ENCODE results near the gene ZNF768. TPM values are rescaled to one million over a fixed set of nuclear protein-coding genes. Genes with fewer than 3 reads are reported as not detected.

Gene ZNF768
- total RNA-seq, 1 donor from 2014 or later = 30.7 TPM

GRCh38 chr16:30551781-30552180 lies 25.4 kb upstream of the ZNF768 start:
- TF ChIP-seq CTCF (IDR thresholded peaks at IDR 0.05) (no peak), POLR2A (IDR thresholded peaks at IDR 0.05) (no peak), POLR2AphosphoS5 (IDR thresholded peaks at IDR 0.05; ENCODE audit: insufficient read depth in 1 of 2, low read depth in 1 of 2) (no peak)
- H3K36me3 ChIP-seq = peaks cover 0 to 16% of the 10 kb centered on the region in 2 donors
- no peak for DNase-seq (ENCODE audit: extremely low spot score in 2 of 2)
- no peak overlapping the region for H3K4me3 ChIP-seq
- H3K9me3 ChIP-seq = no peaks in the 10 kb centered on the region
- no peaks in the 10 kb centered on the region for H3K27me3 ChIP-seq
- H3K27ac ChIP-seq = no peak overlapping the region
- intact Hi-C loops (cut with DNase I) = no loop called here
- H3K4me1 ChIP-seq = peaks cover 12% of the 10 kb centered on the region

- DNase-seq (ENCODE audit: extremely low spot score in 2 of 2) = no peak
- Histone ChIP-seq H3K27ac (no peak overlapping the region), H3K4me3 (no peak overlapping the region), H3K36me3 (no peaks in the 10 kb centered on the region), H3K9me3 (no peaks in the 10 kb centered on the region), H3K27me3 (no peaks in the 10 kb centered on the region), H3K4me1 (peaks cover 5% of the 10 kb centered on the region)
- TF ChIP-seq POLR2A (IDR thresholded peaks at IDR 0.05) = no peak
- no peak for TF ChIP-seq POLR2AphosphoS5 (IDR thresholded peaks at IDR 0.05; ENCODE audit: insufficient read depth in 1 of 2, low read depth in 1 of 2)
- no peak for TF ChIP-seq CTCF (IDR thresholded peaks at IDR 0.05)
- intact Hi-C loops (cut with DNase I) = no loop called here
Measured at GRCh38 chr16:30548416-30549253, 22.3 kb upstream of the ZNF768 start.

GRCh38 chr16:30546115-30546514 lies 19.7 kb upstream of the ZNF768 start:
- Histone ChIP-seq H3K36me3 (no peaks in the 10 kb centered on the region), H3K4me3 (no peak overlapping the region), H3K4me1 (no peaks in the 10 kb centered on the region), H3K27ac (no peak overlapping the region), H3K9me3 (no peaks in the 10 kb centered on the region), H3K27me3 (no peaks in the 10 kb centered on the region)
- TF ChIP-seq CTCF (IDR thresholded peaks at IDR 0.05) (no peak), POLR2A (IDR thresholded peaks at IDR 0.05) (no peak), POLR2AphosphoS5 (IDR thresholded peaks at IDR 0.05; ENCODE audit: insufficient read depth in 1 of 2, low read depth in 1 of 2) (no peak)
- intact Hi-C loops (cut with DNase I) = no loop called here
- no peak for DNase-seq (ENCODE audit: extremely low spot score in 2 of 2)

- intact Hi-C loops (cut with DNase I) = no loop called here
- no peaks in the 10 kb centered on the region for H3K4me1 ChIP-seq
- no peak for DNase-seq (ENCODE audit: extremely low spot score in 2 of 2)
- no peaks in the 10 kb centered on the region for H3K9me3 ChIP-seq
- no peaks in the 10 kb centered on the region for H3K36me3 ChIP-seq
- H3K27ac ChIP-seq = no peak overlapping the region
- H3K27me3 ChIP-seq = no peaks in the 10 kb centered on the region
- no peak overlapping the region for H3K4me3 ChIP-seq
- no peak for TF ChIP-seq CTCF (IDR thresholded peaks at IDR 0.05)
- no peak for TF ChIP-seq POLR2A (IDR thresholded peaks at IDR 0.05)
- no peak for TF ChIP-seq POLR2AphosphoS5 (IDR thresholded peaks at IDR 0.05; ENCODE audit: insufficient read depth in 1 of 2, low read depth in 1 of 2)
Measured at GRCh38 chr16:30543067-30543466, 16.7 kb upstream of the ZNF768 start.

All from vagina (tissue), 2 donors.